HG02884 (cell line): ENCODE measurements around the gene SEMA3C.

Experiments used
- ATAC-seq: cut with Tn5 transposase; IDR thresholded peaks from one replicate; pipeline ENCODE4 v1.9.1; 2021; ENCODE audit warnings: mild to moderate bottlenecking, moderate library complexity; ENCODE audit not compliant: unreplicated experiment

The SEMA3C gene

GRCh38 chr7:80890426-80891258 is 28.2 kb downstream of the SEMA3C start:
- no peak for ATAC-seq

GRCh38 chr7:80889525-80889924 is 29.3 kb downstream of the SEMA3C start:
- no peak for ATAC-seq

DNA sequence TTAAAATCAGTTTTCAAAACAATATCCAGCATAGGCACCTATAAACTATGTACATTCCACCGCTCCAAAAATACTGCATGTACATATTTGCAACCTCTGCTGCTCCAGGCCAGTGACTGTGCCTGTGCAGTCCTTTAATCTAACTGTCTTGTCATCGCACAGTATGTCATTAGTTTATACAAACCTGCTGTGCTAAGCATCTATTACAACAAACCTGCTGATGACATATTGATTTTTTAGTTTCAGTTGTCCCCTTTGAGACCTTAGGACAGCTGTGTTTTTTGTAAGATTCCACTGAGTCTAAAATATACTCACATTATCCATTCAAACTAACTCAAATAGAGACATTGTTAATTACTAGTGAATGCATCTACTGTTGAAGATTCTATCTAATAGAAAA is 33.1 kb downstream of the SEMA3C start:
- ATAC-seq: no peak

DNA sequence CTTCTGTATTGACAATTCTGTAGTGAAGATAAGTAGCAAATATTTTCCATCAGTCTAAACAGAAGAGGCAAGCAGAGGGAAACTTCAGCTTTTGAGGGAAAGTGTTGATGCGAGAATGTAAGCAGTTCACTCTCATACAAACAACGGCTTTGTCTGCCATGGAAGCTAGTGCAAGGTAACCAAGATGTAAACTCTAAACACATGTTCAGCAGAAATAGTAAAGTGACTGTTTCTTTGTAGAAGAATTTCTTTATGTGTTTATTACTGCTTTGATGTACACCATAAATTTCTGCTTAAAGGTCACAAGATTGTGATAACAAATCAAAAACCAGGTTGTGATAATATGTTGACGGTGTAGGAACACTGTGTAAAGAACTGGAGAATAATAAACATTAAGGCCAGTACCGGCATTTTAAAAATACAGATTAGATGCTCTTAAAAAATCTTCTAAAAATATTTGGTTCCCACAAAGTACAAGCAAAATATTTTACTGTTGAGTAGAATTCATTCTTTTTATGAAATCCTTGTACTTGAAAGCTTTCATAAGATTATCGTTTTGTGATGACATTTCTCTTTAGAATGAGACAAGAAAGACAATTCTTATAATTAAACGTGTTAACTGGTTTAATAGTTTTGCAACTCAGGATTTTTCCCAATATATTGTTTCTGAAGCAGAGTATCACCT is 34.2 kb downstream of the SEMA3C start:
- ATAC-seq: no peak

- no peak for ATAC-seq
Observed at GRCh38 chr7:80883154-80884025, 35.5 kb downstream of the SEMA3C start.

DNA sequence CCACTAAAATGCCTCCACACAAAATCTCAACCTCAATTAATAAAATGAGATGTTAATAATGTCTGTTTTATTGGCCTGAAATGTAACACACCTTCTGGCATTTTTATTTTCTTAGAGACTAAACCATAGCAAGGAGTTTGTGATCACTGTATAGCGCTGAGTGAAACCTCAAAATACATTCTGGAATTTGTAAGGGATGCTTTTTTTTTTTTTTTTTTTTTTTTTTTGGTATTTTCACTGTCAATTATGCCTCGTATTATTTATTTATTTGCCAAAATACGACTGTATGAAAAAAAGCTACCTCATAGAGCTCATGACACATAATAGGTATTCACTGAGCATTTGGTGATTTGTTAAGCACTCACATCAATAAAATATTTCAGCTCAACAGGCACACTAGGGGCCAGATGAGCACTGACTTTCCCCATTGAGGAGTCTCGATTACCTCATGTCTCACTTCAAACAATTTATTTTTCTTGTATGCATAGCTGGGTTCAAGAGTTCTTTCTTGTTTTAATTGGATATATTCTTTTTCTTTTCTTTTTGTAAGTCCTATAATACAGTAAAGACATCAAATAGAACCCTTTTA is 36.5 kb downstream of the SEMA3C start:
- no peak for ATAC-seq

- no peak for ATAC-seq
Observed at GRCh38 chr7:80881351-80881900, 37.4 kb downstream of the SEMA3C start.

DNA sequence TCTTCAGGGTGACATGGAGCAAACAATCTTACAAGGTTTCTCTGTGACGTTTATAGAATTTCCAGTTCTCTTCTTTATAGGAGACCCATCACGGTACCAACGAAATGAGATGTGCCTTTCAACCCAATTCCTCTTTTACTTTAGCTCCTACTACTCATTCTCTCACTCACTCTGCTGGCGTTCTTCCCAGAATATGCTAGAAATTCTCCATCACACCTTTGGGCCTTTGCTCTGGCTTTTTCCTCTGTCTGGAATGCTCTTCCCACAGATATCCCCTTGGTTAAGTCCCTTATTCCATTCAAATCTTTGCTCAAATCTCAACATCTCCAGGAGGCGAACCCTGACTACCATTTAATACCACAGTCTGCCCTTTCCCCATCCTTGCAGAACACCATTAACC is 39.0 kb downstream of the SEMA3C start:
- ATAC-seq: no peak

DNA sequence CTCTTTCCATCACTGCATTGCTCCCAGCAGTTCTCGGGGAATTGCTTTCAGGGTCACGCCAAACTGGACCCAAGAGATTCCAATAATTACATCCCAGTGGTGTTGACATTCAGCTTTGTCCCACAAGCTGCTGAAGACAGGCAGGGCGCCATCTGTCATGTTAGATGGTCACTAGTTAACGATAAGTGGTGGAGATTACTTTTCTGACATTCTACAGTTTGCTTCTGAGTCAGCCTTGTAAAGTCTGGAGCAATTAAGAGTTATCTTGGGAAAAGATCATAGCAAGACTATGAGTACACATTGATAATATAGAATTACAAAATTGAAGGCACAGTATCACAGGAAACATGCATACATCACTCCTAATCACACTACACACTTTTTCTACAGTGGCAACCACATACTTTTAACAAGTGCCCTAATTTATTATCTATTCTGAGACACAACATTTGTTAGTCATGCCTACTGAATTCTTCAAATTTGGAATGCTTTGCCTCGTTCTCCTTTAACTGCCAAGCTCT is 41.9 kb downstream of the SEMA3C start:
- no peak for ATAC-seq

- no peak for ATAC-seq
Observed at GRCh38 chr7:80875537-80876120, 43.2 kb downstream of the SEMA3C start.

DNA sequence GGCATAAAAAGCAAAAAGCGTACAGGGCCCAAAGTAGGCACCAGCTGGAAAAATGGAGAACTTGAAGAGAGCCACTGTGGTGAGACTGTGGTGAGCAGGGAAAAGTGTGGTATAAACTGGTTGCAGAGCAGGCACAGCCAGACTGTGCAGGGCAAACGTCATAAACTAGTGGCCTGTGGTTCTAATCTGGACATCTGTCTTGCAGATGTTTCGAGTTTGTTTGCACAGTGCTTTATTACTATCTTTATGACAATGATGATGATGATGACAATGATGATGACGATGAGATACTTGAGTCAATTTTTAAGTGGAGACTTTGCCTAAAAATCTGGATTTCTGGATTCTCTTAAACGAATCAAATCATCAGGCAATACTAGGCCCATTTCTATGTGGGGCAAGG is 45.7 kb downstream of the SEMA3C start:
- no peak for ATAC-seq

DNA sequence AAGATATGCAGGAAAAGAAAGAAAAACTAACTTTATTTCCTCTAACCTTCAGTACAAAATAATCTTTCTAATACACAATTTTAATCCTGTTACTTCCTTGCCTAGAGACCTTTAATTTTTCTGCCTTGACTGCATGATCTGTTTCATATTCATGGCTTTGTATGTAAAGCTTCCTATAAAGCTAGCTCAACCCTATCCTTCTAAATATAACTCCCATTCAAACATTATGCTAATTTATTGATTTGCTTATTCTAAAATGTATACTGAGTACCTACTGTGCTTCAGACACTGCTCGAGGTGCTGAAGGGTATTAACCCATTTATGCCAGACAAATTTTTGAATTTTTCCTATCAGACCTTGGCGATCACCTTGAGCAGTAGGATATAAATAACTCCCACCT is 47.6 kb downstream of the SEMA3C start:
- no peak for ATAC-seq

GRCh38 chr7:80870813-80871212 is 48.0 kb downstream of the SEMA3C start:
- no peak for ATAC-seq

- no peak for ATAC-seq
Observed at GRCh38 chr7:80869821-80870751, 48.8 kb downstream of the SEMA3C start.

- no peak for ATAC-seq
Observed at GRCh38 chr7:80869106-80869784, 49.6 kb downstream of the SEMA3C start.

DNA sequence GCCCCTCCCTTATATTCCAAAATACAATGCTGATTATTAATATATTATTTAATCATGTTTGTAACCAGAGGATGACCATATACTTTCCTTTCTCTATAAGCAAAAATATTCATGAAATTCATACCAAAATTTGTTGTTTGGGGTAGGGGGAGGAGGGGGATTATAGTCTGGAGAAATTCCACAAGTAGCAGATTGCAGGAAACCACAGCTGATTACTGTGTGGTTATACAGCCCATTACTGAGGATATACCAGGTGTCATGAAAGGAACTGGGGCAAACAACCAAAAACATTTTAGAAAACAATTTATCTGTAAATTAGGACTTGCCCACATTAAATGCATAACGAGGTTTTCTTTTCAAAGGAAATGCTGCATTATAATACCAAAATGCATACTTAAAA is 50.3 kb downstream of the SEMA3C start:
- ATAC-seq: no peak

- no peak for ATAC-seq
Observed at GRCh38 chr7:80860554-80860953, 58.3 kb downstream of the SEMA3C start.

DNA sequence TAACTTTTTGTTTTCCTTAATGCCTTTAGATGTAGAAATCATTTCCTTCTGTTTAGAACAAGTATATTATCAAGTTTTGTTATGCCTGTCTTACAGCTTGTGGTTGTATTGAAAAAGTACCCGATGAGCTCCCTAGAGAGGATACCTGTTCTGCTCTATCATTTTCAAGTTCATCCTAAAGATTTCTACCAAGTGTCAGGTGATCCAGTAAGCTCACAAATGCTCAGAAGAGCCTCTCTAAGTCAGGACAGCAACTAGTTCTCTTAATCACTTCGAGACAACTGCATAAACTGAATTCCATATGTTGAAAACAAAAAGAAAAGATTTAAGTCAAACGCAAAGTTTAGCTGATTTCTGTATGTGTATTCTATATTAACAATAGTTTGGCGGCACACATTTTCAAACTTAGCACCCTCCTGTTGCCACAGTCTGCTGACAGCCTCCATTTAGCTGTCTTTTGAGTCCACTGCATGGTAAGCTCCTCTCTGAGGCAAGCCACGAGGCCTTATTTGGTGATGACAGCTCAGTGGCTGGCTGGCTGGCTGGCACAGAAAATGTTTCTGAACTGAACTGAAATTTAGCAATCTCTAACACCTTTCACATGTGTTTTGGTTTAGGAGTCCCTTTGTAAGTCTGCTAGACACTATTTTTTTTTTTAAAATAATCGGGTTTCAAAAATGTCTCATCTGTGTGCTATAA is 59.4 kb downstream of the SEMA3C start:
- ATAC-seq: no peak
